HTR-8/SVneo (cell line): Measurements from ENCODE around the gene RETREG1.
A peak's percentile ranks its signal among the peaks of the same experiment; 100 is the strongest.
"Not testable (repeated sequence)": the region's sequence is repeated elsewhere in the genome, so short reads cannot be mapped to it uniquely, and the experiment has no call there.

Source experiments
- DNase-seq: peaks from one replicate; pipeline ENCODE4 v3.0.0; 2011; ENCODE audit warnings: low spot score, mixed read lengths; ENCODE audit not compliant: insufficient read length
- FAIRE-seq: peaks from 2 replicates; lab custom pipeline; 2011; peaks lifted over from hg19 to GRCh38; lab: Jason Lieb, UNC

RETREG1 gene

DNA sequence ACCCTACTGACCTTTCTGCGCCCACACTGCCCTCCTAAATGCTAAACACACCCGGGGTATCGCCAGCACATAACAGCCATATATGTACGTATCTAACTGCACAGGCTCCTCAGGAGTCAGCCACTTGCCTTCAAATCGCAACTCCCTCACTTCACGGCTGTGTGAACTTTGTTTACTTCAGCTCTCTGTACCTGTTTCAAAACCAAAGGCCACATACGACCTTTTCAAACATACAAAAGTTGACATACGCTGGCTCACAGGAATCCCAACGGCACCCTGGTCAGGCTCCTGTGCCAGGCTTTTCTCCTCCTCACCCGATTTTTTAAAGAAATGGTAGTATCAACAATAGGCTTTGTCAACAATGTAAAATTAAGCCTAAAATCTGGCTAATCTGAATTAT, 112.2 kb downstream of the RETREG1 start:
- DNase-seq (no peak), FAIRE-seq (no peak)

DNA sequence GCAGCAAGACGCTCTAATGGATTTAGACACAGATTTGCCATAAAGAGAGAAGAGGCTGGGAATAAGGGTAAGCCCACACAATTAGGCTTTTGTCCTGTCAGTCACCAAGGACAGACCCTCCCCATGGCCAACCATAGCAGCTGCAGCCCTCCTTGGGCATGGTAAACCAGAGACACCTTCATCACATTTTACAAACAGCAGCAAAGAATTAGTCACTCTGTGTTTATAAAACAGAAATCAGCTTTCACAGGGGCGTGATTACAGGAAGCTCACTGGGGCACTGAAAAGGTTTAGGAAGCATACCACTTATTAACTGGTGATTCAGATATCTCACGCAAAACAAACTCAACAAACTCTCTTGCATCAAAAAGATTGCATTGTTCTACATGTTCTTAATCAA, 113.9 kb downstream of the RETREG1 start:
- FAIRE-seq (no peak), DNase-seq (no peak)

- DNase-seq (no peak), FAIRE-seq (no peak)
Measured at GRCh38 chr5:16500024-16500423, 116.8 kb downstream of the RETREG1 start.

- DNase-seq (no peak), FAIRE-seq (no peak)
Measured at GRCh38 chr5:16497546-16497945, 119.3 kb downstream of the RETREG1 start.

- peak; percentile 4 for FAIRE-seq
- DNase-seq = no peak
Measured at GRCh38 chr5:16493261-16493660, 123.5 kb downstream of the RETREG1 start.

GRCh38 chr5:16492398-16493140, 124.2 kb downstream of the RETREG1 start:
- FAIRE-seq = no peak
- DNase-seq = no peak

GRCh38 chr5:16490911-16491310, 125.9 kb downstream of the RETREG1 start:
- FAIRE-seq = peak; percentile 4

DNA sequence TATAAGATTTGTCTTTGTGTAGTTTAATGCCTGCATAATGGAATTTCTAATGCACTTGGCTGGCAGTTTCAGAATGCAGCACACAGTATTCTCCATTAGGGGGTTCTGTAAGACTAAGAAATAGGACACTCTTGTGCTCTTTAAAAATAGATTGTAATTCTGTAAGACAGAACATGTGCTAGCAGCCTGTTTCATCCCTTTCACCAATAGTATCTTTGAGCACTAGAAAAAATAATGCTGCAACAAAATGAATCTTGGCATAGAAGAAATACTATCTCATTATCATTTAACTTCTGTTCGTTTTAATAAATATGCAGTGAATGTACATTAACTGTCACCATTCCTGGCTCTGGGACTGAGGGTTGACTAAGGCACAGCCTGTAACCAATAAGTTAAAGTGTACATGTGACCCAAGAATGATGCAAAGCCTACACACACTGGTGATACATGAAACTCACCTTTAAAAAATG, 127.4 kb downstream of the RETREG1 start:
- DNase-seq (peak; percentile 52), FAIRE-seq (no peak)

More at GRCh38 chr5:16490911-16491310, 125.9 kb downstream of the RETREG1 start:
- DNase-seq = no peak

DNA sequence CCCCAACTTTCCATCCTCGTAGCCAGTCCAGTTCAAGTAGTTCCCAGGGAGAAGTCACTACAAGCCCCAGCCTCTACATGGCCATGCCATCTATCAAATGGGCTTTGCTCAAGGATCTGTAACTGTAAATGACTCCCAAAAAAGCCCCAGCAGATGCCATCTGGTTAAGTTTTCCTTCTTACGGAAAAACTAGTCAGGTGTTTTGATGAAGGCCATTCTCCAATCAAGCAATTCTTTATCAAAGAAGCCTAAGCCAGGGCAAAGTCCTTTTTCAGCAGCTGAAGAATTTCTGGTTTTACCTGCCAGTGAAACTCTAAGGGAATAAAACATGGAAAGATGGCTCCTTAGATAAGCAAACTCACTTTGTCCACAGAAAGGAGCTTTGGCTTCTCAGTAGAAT, 129.3 kb downstream of the RETREG1 start:
- no peak for FAIRE-seq
- DNase-seq = no peak

DNA sequence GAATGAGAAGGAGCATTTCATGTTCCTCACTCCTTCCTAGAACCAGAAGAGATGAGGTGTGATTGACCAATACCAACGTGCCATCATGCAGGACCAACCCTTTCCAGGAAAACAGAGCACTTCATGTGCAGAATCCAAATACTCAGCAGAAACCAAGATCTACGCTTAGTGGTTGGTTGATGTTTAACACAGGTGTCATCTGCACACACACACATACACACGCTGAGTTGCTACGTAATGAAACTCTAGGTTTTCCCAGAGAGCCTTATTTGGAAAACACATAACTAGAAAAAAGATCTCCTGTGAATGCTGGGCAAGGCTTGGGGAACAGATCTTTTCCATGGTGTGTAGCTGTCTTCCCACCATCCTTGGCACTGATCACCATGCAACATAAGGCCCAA, 130.1 kb downstream of the RETREG1 start:
- DNase-seq (no peak), FAIRE-seq (peak; percentile 65)

DNA sequence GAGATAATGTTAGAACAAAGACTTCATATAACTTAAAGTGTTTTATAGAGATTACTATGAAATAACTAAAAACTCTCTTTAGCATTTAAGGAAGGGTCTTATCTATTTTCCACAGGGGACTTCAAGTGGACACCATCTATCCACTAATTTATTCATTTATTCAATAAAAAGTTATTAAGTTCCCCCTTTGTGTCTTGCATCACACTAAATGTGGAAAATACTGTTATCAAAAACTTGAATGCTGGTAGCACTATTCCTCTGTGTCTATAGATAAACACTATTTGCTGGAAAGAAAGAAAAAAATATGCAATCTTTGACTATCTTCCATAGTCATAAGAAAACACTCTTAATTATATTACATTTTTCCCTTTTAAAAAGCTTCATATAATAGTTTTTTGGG, 131.1 kb downstream of the RETREG1 start:
- no peak for DNase-seq
- no peak for FAIRE-seq

- FAIRE-seq = peak; percentile 16
- no peak for DNase-seq
Measured at GRCh38 chr5:16484081-16484480, 132.7 kb downstream of the RETREG1 start.

DNA sequence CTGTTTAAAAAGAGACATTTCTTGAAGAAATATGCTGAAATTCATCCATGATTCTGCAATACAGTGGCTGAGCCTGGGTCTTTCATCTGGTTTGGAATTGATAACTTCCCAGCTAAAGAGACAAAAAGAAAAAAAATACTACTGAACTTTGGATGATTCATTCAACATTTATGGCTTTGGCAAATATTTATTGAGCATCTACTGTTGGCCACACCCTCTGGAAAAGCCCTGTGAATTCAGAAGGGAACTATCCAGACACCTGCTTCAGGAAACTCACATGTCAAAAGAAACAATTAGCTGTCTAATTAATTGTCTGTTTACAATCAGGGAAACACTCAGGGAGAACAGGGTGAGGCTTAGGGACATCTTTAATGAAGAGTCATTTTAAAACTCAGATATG, 133.4 kb downstream of the RETREG1 start:
- DNase-seq (no peak), FAIRE-seq (no peak)

GRCh38 chr5:16482891-16483290, 133.9 kb downstream of the RETREG1 start:
- DNase-seq (no peak), FAIRE-seq (no peak)

GRCh38 chr5:16480821-16481538, 135.8 kb downstream of the RETREG1 start:
- no peak for DNase-seq
- peak; percentile 71 for FAIRE-seq

DNA sequence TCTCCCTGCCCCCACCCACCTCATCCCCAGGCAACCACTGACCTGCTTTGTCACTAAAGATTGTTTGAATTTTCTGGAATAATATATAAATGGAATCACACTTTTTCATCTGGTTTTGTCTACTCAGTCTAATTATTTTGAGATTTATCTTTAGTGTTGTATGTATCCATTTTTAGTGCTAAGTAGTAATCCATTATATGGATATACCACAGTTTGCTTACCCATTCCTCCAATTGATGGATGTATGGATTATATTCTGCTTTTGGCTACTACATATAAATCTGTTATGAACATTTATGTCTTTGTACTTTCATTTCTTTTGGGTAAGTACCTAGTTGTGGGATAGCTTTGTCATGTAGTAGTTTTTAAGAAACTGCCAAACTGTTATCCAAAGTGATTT, 136.7 kb downstream of the RETREG1 start:
- DNase-seq (no peak), FAIRE-seq (peak; percentile 23)

- DNase-seq (no peak), FAIRE-seq (no peak)
Measured at GRCh38 chr5:16477541-16477940, 139.3 kb downstream of the RETREG1 start.

DNA sequence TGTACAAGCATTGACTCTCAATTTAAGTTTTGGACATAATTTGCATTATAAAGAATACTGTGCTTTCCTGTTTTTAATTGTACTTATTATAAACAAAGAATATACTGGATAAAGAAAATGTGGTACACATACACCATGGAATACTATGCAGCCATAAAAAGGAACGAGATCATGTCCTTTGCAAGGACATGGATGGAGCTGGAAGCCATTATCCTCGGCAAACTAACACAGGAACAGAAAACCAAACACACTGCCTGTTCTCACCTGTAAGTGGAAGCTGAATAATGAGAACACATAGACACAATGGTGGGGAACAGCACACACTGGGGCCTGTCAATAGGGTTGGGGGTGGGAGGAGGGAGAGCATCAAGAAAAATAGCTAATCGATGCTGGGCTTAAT, 140.4 kb downstream of the RETREG1 start:
- peak; percentile 69 for FAIRE-seq

GRCh38 chr5:16471387-16471786, 145.4 kb downstream of the RETREG1 start:
- no peak for FAIRE-seq
- DNase-seq = no peak

More for the DNA sequence above, 140.4 kb downstream of the RETREG1 start:
- DNase-seq = not testable (repeated sequence)

DNA sequence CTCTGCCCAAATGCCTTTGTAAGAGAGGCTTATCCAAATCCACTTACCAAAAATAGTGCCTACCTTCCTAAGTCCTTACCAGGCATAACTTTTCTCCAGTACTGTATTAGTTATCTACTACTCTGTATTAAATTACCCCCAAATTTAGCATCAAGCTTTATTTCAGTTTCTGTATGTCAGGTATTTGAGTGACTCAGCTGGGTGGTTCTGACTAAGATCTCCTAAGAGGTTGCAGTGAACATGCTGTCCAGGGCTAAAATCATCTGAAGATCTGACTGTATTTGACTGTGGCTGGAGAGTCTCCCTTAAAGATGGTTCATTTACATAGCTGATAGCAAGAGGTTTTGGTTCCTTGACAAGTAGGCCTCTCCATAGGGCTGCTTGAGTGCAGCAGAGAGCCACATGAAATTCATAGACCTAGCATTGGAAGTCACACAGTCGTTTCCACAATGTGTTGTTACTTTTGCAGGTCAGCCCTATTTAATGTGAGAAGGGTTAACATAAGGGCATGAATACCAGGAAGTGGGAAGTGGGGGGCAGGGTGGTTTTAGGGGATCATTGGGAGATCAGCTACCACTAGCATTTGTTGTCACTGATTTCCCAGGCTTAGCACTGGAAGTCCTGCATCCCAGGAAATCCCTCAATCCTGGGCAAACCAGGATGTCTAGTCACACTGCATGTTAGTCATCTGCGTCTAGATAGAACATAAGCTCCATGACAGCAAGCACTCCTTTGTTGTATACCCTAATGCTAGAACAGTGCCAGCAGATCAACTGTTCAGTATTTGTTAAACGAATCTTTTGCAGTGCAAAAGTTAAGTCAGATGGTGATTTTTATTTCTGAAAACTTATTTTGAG, 149.2 kb downstream of the RETREG1 start:
- FAIRE-seq (no peak), DNase-seq (no peak)
